DMS79 (cell line): ENCODE results near the gene LHPP.
A peak's percentile ranks its signal among the peaks of the same experiment; 100 is the strongest.

ENCODE experiments used
- DNase-seq: peaks from one replicate; lab custom pipeline; 2025; lab: John Stamatoyannopoulos, UW

The LHPP gene

GRCh38 chr10:124644771-124645415 is 183.3 kb downstream of the LHPP start:
- no peak for DNase-seq

GRCh38 chr10:124645467-124646095 is 184.0 kb downstream of the LHPP start:
- DNase-seq, result no peak

GRCh38 chr10:124646483-124647352 is 185.1 kb downstream of the LHPP start:
- DNase-seq, result no peak

GRCh38 chr10:124647421-124648130 is 186.0 kb downstream of the LHPP start:
- no peak for DNase-seq

- DNase-seq, result no peak
These were observed 186.5 kb downstream of the LHPP start for GRCh38 chr10:124648131-124648475.

GRCh38 chr10:124648738-124649137 is 187.1 kb downstream of the LHPP start:
- peak; percentile 88 for DNase-seq

GRCh38 chr10:124649214-124649613 is 187.6 kb downstream of the LHPP start:
- no peak for DNase-seq

- DNase-seq, result no peak
These were observed 188.6 kb downstream of the LHPP start for GRCh38 chr10:124650263-124650662.

- no peak for DNase-seq
These were observed 189.3 kb downstream of the LHPP start for GRCh38 chr10:124650820-124651401.

GRCh38 chr10:124651402-124651891 is 189.8 kb downstream of the LHPP start:
- DNase-seq, result no peak

GRCh38 chr10:124652200-124652599 is 190.6 kb downstream of the LHPP start:
- DNase-seq, result no peak

GRCh38 chr10:124652701-124653100 is 191.1 kb downstream of the LHPP start:
- no peak for DNase-seq

- DNase-seq, result no peak
These were observed 191.7 kb downstream of the LHPP start for GRCh38 chr10:124653311-124653710.

GRCh38 chr10:124653811-124654651 is 192.4 kb downstream of the LHPP start:
- DNase-seq, result no peak

- no peak for DNase-seq
These were observed 193.1 kb downstream of the LHPP start for GRCh38 chr10:124654686-124655085.

- DNase-seq, result no peak
These were observed 193.8 kb downstream of the LHPP start for GRCh38 chr10:124655191-124656112.

GRCh38 chr10:124656113-124656490 is 194.5 kb downstream of the LHPP start:
- no peak for DNase-seq

GRCh38 chr10:124656541-124656940 is 194.9 kb downstream of the LHPP start:
- no peak for DNase-seq

- DNase-seq, result no peak
These were observed 196.2 kb downstream of the LHPP start for GRCh38 chr10:124657806-124658205.
